Measurements from ENCODE around the gene MPO. TPM values are rescaled to one million over a fixed set of nuclear protein-coding genes. Genes with fewer than 3 reads are reported as not detected.

MPO gene
- total RNA-seq, 1 donor from 2014 or later: not detected

DNA sequence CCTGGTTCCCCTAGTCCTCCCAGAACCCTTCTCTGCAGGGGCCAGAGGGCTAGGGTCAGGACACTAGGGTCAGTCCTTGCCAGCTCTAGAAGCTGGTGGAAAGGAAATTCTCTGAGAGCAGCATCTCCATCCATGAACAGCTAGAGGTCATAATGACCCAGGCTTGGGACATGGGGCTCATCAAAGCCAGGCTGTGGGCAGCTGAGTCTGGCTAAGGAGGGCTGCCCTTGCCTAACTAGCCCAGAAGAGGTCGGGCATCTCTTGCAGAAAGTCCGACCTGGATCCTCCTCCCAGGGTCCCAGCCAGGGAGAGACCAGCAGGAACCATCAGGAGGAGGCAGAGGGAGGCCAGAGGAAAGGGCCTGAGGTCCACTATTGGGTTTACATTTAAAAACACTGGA is 4.3 kb downstream of the MPO start:
- no peak overlapping the region for H3K4me3 Mint-ChIP-seq (ENCODE audit: low read depth)
- TF ChIP-seq, protein P1, sequence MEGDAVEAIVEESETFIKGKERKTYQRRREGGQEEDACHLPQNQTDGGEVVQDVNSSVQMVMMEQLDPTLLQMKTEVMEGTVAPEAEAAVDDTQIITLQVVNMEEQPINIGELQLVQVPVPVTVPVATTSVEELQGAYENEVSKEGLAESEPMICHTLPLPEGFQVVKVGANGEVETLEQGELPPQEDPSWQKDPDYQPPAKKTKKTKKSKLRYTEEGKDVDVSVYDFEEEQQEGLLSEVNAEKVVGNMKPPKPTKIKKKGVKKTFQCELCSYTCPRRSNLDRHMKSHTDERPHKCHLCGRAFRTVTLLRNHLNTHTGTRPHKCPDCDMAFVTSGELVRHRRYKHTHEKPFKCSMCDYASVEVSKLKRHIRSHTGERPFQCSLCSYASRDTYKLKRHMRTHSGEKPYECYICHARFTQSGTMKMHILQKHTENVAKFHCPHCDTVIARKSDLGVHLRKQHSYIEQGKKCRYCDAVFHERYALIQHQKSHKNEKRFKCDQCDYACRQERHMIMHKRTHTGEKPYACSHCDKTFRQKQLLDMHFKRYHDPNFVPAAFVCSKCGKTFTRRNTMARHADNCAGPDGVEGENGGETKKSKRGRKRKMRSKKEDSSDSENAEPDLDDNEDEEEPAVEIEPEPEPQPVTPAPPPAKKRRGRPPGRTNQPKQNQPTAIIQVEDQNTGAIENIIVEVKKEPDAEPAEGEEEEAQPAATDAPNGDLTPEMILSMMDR (IDR thresholded peaks at IDR 0.05; ENCODE audit: unreplicated experiment): no peak
- H3K9me3 Mint-ChIP-seq (ENCODE audit: low read depth): no peaks in the 10 kb centered on the region
- no peaks in the 10 kb centered on the region for H3K4me1 Mint-ChIP-seq (ENCODE audit: low read depth)
- no peaks in the 10 kb centered on the region for H3K36me3 Mint-ChIP-seq (ENCODE audit: insufficient read depth)
- no peak overlapping the region for H3K27ac Mint-ChIP-seq
- no peak for DNase-seq (ENCODE audit: low spot score, unreplicated experiment)
- peaks cover 26% of the 10 kb centered on the region for H3K27me3 Mint-ChIP-seq

DNA sequence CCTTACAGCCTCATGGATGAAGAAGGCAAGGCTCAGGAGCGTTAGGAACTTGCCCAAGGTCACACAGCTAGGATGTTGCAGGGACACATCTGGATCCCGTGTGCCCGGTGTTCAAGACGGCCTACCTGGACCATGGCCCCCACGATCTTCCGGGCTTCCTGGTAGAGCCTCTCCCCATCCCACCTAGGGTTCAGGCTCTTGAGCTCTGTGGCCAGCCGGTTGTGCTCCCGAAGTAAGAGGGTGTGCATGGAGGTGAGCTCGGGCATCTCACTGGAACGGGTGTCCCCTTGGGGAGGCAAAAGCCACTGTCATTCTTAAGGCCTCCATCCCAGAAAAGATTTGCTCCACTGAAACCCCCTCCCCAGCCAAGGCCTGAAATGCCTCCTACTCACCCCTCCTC is 5.3 kb downstream of the MPO start:
- H3K9me3 Mint-ChIP-seq (ENCODE audit: low read depth): no peaks in the 10 kb centered on the region
- TF ChIP-seq, protein P1 (IDR thresholded peaks at IDR 0.05; ENCODE audit: unreplicated experiment): no peak
- H3K4me1 Mint-ChIP-seq (ENCODE audit: low read depth): no peaks in the 10 kb centered on the region
- no peak for DNase-seq (ENCODE audit: low spot score, unreplicated experiment)
- H3K27me3 Mint-ChIP-seq: peaks cover 24% of the 10 kb centered on the region
- no peaks in the 10 kb centered on the region for H3K36me3 Mint-ChIP-seq (ENCODE audit: insufficient read depth)
- H3K27ac Mint-ChIP-seq: no peak overlapping the region
- H3K4me3 Mint-ChIP-seq (ENCODE audit: low read depth): no peak overlapping the region

DNA sequence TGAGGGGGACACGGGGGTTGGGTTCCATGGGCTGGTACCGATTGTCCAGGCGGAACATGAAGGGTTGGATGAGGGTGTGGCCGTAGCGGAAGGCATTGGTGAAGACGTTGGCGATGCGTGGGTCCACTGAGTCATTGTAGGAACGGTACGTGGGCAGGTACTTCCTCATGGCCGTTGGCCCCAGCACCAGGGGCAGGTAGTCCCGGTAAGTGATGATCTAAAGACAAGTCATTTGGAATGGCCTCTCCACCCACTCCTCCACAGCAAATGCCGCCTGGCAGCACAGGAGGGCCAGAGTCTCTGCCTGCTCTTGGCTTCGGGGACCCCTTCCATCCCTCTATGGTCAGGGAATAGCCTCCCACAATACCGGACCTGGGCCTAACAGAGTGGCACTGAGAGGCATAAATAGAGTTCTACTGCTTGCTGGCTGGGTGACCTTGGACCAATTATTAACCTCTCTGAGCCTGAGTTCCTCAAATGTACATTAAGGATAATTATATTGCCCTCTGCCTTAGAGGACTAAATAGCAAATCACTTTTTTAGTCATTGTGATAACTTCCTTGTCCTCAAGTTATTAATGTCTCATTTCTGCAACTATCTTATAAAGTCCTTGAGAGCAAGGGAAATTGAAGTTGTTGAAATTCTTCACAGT is 7.2 kb downstream of the MPO start:
- no peaks in the 10 kb centered on the region for H3K4me1 Mint-ChIP-seq (ENCODE audit: low read depth)
- no peak overlapping the region for H3K4me3 Mint-ChIP-seq (ENCODE audit: low read depth)
- TF ChIP-seq, protein P1 (IDR thresholded peaks at IDR 0.05; ENCODE audit: unreplicated experiment): no peak
- no peak for DNase-seq (ENCODE audit: low spot score, unreplicated experiment)
- no peak overlapping the region for H3K27ac Mint-ChIP-seq
- no peaks in the 10 kb centered on the region for H3K36me3 Mint-ChIP-seq (ENCODE audit: insufficient read depth)
- H3K9me3 Mint-ChIP-seq (ENCODE audit: low read depth): no peaks in the 10 kb centered on the region
- H3K27me3 Mint-ChIP-seq: peaks cover 15% of the 10 kb centered on the region

DNA sequence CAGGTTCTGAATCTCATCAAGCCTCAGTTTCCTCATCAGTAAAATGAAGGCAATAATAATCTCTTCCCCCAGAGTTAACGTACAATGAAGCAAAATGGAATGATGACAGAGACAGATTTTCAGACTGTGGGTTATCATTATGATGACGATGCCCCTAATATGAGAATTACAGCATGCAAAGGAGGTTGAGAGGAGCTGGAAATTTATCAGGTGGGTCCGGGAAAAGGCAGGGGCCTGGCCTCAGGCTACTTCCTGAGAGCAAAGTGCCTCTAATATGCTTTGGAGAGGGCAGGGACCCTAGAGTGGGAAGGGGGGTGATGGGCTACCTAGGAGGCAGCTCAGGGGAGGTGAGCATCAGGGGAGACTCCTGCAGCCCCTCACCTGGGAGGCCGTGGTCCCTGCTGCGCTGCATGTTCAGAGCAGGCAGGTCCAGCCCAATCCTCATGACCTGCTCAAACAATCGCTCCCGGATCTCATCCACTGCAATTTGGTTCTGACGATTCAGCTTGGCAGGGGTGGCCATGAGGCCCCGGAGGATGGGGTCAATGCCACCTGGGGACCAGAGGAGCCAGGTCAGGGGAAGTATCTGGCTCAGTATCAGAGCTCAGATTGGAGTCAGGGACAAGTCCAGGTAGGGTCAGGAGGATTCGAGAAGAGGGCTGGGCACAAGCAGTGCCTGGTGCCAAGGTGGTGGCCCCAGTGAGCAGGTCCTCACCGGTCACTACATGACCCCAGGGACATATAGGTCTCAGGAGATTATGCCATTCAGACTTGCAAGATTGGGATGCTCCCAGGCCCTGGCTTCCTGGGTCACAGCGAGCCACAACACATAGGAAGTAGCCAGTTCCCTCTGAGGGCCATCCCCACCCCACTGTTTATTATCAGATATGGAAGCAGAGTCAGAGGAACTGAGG is 8.1 kb downstream of the MPO start:
- no peaks in the 10 kb centered on the region for H3K4me1 Mint-ChIP-seq (ENCODE audit: low read depth)
- no peak for DNase-seq (ENCODE audit: low spot score, unreplicated experiment)
- TF ChIP-seq, protein P1 (IDR thresholded peaks at IDR 0.05; ENCODE audit: unreplicated experiment): no peak
- H3K4me3 Mint-ChIP-seq (ENCODE audit: low read depth): no peak overlapping the region
- no peak overlapping the region for H3K27ac Mint-ChIP-seq
- H3K36me3 Mint-ChIP-seq (ENCODE audit: insufficient read depth): no peaks in the 10 kb centered on the region
- peaks cover 10% of the 10 kb centered on the region for H3K27me3 Mint-ChIP-seq
- H3K9me3 Mint-ChIP-seq (ENCODE audit: low read depth): no peaks in the 10 kb centered on the region

DNA sequence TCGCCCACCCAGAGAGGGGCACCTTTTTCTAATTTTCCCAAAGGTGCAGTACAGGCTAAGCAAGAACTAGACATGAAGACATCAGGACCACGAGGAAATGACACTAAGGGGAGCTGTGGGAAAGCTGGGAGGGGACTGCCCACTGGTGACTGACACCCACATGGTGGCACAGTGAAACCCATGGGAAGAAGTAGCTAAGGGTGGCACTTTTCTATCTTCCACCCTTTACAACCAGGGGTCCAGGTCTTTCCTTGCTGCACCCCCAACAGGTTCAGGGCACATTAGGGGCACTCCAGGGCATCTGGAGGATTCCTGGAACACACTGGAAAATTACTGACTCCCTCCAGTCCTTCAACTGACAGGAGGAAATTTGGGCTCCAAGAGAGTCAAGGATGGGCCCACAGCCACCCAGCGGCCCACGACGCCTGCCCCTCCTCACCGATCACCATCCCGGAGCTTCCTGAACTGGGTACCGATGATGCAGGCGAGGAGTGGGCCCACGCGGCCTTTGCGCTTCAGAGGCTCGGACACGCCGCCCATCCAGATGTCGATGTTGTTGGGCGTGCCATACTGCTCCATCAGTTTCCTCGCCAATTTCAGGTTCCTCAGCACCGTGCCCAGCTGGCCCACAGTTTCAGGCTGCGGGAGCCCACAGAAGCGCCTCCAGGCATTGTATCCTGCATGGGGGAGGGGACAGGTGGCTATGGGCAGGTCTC is 9.4 kb downstream of the MPO start:
- no peak overlapping the region for H3K4me3 Mint-ChIP-seq (ENCODE audit: low read depth)
- H3K27ac Mint-ChIP-seq: no peak overlapping the region
- no peak for DNase-seq (ENCODE audit: low spot score, unreplicated experiment)
- TF ChIP-seq, protein P1 (IDR thresholded peaks at IDR 0.05; ENCODE audit: unreplicated experiment): no peak
- H3K9me3 Mint-ChIP-seq (ENCODE audit: low read depth): no peaks in the 10 kb centered on the region
- H3K4me1 Mint-ChIP-seq (ENCODE audit: low read depth): no peaks in the 10 kb centered on the region
- H3K27me3 Mint-ChIP-seq: peaks cover 9% of the 10 kb centered on the region
- H3K36me3 Mint-ChIP-seq (ENCODE audit: insufficient read depth): no peaks in the 10 kb centered on the region
